ENCODE data around the gene KRT38. TPM values are rescaled to one million over a fixed set of nuclear protein-coding genes. Genes with fewer than 3 reads are reported as not detected.
"Not testable (repeated sequence)": the region's sequence is repeated elsewhere in the genome, so short reads cannot be mapped to it uniquely, and the experiment has no call there.

The KRT38 gene
- total RNA-seq, 1 donor, result not detected

- TF ChIP-seq CTCF (IDR thresholded peaks at IDR 0.05; ENCODE audit: insufficient read depth, low read length), result no peak
These were observed 36.6 kb downstream of the KRT38 start for GRCh38 chr17:41404024-41404671.

GRCh38 chr17:41403404-41404023 is 37.3 kb downstream of the KRT38 start:
- DNase-seq (ENCODE audit: low read depth), result no peak
- H3K4me3 ChIP-seq (ENCODE audit: low read depth, low read length), result no peak overlapping the region
- no peak for TF ChIP-seq CTCF (IDR thresholded peaks at IDR 0.05; ENCODE audit: insufficient read depth, low read length)

More at GRCh38 chr17:41404024-41404671, 36.6 kb downstream of the KRT38 start:
- H3K4me3 ChIP-seq (ENCODE audit: low read depth, low read length), result no peak overlapping the region
- DNase-seq (ENCODE audit: low read depth), result peak; percentile 80

- TF ChIP-seq CTCF (IDR thresholded peaks at IDR 0.05; ENCODE audit: insufficient read depth, low read length), result no peak
- H3K4me3 ChIP-seq (ENCODE audit: low read depth, low read length), result no peak overlapping the region
- DNase-seq (ENCODE audit: low read depth), result no peak
These were observed 38.6 kb downstream of the KRT38 start for GRCh38 chr17:41402161-41402560.

GRCh38 chr17:41396996-41397660 is 43.7 kb downstream of the KRT38 start, which contains the start of gene KRT31:
Gene KRT31 (minus strand): TSS chr17:41397608. CDS start chr17:41397539, 69 bp downstream.
- no peak within 1 kb of the TSS for H3K4me3 ChIP-seq (ENCODE audit: low read depth, low read length)
- no peak for DNase-seq (ENCODE audit: low read depth)
- TF ChIP-seq CTCF (IDR thresholded peaks at IDR 0.05; ENCODE audit: insufficient read depth, low read length), result no peak

- TF ChIP-seq CTCF (IDR thresholded peaks at IDR 0.05; ENCODE audit: insufficient read depth, low read length), result no peak
- DNase-seq (ENCODE audit: low read depth), result no peak
- H3K4me3 ChIP-seq (ENCODE audit: low read depth, low read length), result no peak overlapping the region
These were observed 44.4 kb downstream of the KRT38 start for GRCh38 chr17:41396340-41396739.

GRCh38 chr17:41395611-41396010 is 45.2 kb downstream of the KRT38 start:
- TF ChIP-seq CTCF (IDR thresholded peaks at IDR 0.05; ENCODE audit: insufficient read depth, low read length), result no peak
- no peak overlapping the region for H3K4me3 ChIP-seq (ENCODE audit: low read depth, low read length)
- no peak for DNase-seq (ENCODE audit: low read depth)

- DNase-seq (ENCODE audit: low read depth); H3K4me3 ChIP-seq (ENCODE audit: low read depth, low read length): not testable (repeated sequence)
These were observed 45.7 kb downstream of the KRT38 start for GRCh38 chr17:41395044-41395443.
